ENCODE data around the gene PHC1. TPM values are rescaled to one million over a fixed set of nuclear protein-coding genes. Genes with fewer than 3 reads are reported as not detected.
"Not testable (repeated sequence)": the region's sequence is repeated elsewhere in the genome, so short reads cannot be mapped to it uniquely, and the experiment has no call there.

The PHC1 gene
- total and polyA plus RNA-seq, 2 donors (not counting 1 experiment from before 2014, with no cell fraction given) = 64.2 to 86.9 TPM

- Histone ChIP-seq H4K20me1 (ENCODE audit: control insufficient read depth, insufficient read depth, low read length, poor library complexity, severe bottlenecking) (no peaks in the 10 kb centered on the region), H3K27ac (ENCODE audit: low read length in 2 of 2) (no peak overlapping the region), H3K9me3 (ENCODE audit: control extremely low read depth in 1 of 3, control insufficient read depth in 2 of 3, insufficient read depth in 1 of 3, low read length in 2 of 3) (peaks cover 0 to 24% (median 0%) of the 10 kb centered on the region in 3 donors), H2AFZ (ENCODE audit: insufficient read depth, low read depth, low read length, poor library complexity, severe bottlenecking) (peak overlapping the region; percentile 26), H3K9ac (ENCODE audit: low read length) (no peak overlapping the region), H3K27me3 (replicated peaks in 1 of 4; ENCODE audit: control extremely low read depth in 1 of 4, control insufficient read depth in 3 of 4, insufficient read depth in 4 of 4, low read length in 3 of 4) (no peaks in the 10 kb centered on the region), H3K79me2 (ENCODE audit: control insufficient read depth, insufficient read depth, low read length) (no peaks in the 10 kb centered on the region), H3K36me3 (replicated peaks in 1 of 2; ENCODE audit: control extremely low read depth in 1 of 2, control insufficient read depth in 1 of 2, extremely low read depth in 1 of 2, insufficient read depth in 2 of 2, low read length in 1 of 2) (no peaks in the 10 kb centered on the region), H3K4me1 (ENCODE audit: control insufficient read depth in 2 of 2, insufficient read depth in 2 of 2, low read length in 2 of 2) (peaks cover 24 to 27% of the 10 kb centered on the region in 2 donors), H3K4me2 (replicated peaks; ENCODE audit: low read depth, low read length, poor library complexity, severe bottlenecking) (no peak overlapping the region), H3K4me3 (ENCODE audit: control extremely low read depth in 1 of 5, extremely low read depth in 1 of 5, insufficient read depth in 1 of 5, low read depth in 2 of 5, low read length in 4 of 5) (no peak overlapping the region)
- H3K4me3 Mint-ChIP-seq = no peak overlapping the region
- intact Hi-C loops (cut with micrococcal nuclease) = loop anchor here (10.0 kb wide), 1 partner anchor 55 kb away; no protein-coding TSS in a partner anchor
- DNase-seq = no peak
- ATAC-seq (ENCODE audit: low read depth) = no peak
- ChIA-PET CTCF (interaction anchor here (0.7 kb wide), 1 partner anchor 9 kb away, joined by 3 read pairs; no protein-coding TSS in a partner anchor), POLR2A (no interaction called here)
- WGBS (ENCODE audit: insufficient coverage) = 83% methylated on average over 2 of the region's 6 CpGs
- TF ChIP-seq CTCF (IDR thresholded peaks at IDR 0.05) = no peak
- peaks cover 3% of the 10 kb centered on the region for H3K9me3 Mint-ChIP-seq (ENCODE audit: insufficient read depth)
- peak overlapping the region; percentile 58 for H3K27ac Mint-ChIP-seq
- peaks cover 28% of the 10 kb centered on the region for H3K4me1 Mint-ChIP-seq
- peaks cover 3% of the 10 kb centered on the region for H3K27me3 Mint-ChIP-seq
Measured at GRCh38 chr12:8899830-8900229, 14.5 kb upstream of the PHC1 start.

- POLR2A ChIA-PET; H3K79me2 ChIP-seq (ENCODE audit: control insufficient read depth, insufficient read depth, low read length); intact Hi-C loops (cut with micrococcal nuclease); H3K27me3 ChIP-seq (replicated peaks in 1 of 4; ENCODE audit: control extremely low read depth in 1 of 4, control insufficient read depth in 3 of 4, insufficient read depth in 4 of 4, low read length in 3 of 4); H3K9me3 Mint-ChIP-seq (ENCODE audit: insufficient read depth); H3K27me3 Mint-ChIP-seq; H3K36me3 ChIP-seq (replicated peaks in 1 of 2; ENCODE audit: control extremely low read depth in 1 of 2, control insufficient read depth in 1 of 2, extremely low read depth in 1 of 2, insufficient read depth in 2 of 2, low read length in 1 of 2); H4K20me1 ChIP-seq (ENCODE audit: control insufficient read depth, insufficient read depth, low read length, poor library complexity, severe bottlenecking); H3K9ac ChIP-seq (ENCODE audit: low read length); H2AFZ ChIP-seq (ENCODE audit: insufficient read depth, low read depth, low read length, poor library complexity, severe bottlenecking): not testable (repeated sequence)
- peaks cover 42% of the 10 kb centered on the region for H3K4me1 Mint-ChIP-seq
- ATAC-seq (ENCODE audit: low read depth) = peak; percentile 64
- DNase-seq = peak; percentile 84
- peaks cover 0 to 24% (median 0%) of the 10 kb centered on the region in 3 donors for H3K9me3 ChIP-seq (ENCODE audit: control extremely low read depth in 1 of 3, control insufficient read depth in 2 of 3, insufficient read depth in 1 of 3, low read length in 2 of 3)
- peak overlapping the region; percentile 69 for H3K27ac Mint-ChIP-seq
- peaks cover 29 to 40% of the 10 kb centered on the region in 2 donors for H3K4me1 ChIP-seq (ENCODE audit: control insufficient read depth in 2 of 2, insufficient read depth in 2 of 2, low read length in 2 of 2)
- WGBS (ENCODE audit: insufficient coverage) = no CpG with 5 or more reads among the region's 5 CpGs
- CTCF ChIA-PET = interaction anchor here (3.5 kb wide), 1 partner anchor 12 kb away, joined by 17 read pairs; no protein-coding TSS in a partner anchor
- peak overlapping the region in 1 of 5 experiments; percentile 13 for H3K4me3 ChIP-seq (ENCODE audit: control extremely low read depth in 1 of 5, extremely low read depth in 1 of 5, insufficient read depth in 1 of 5, low read depth in 2 of 5, low read length in 4 of 5)
- H3K27ac ChIP-seq (ENCODE audit: low read length in 2 of 2) = peak overlapping the region; percentile 45 to 53
- peak overlapping the region; percentile 49 for H3K4me3 Mint-ChIP-seq
- H3K4me2 ChIP-seq (replicated peaks; ENCODE audit: low read depth, low read length, poor library complexity, severe bottlenecking) = peak overlapping the region; percentile 43
Measured at GRCh38 chr12:8902703-8903102, 11.6 kb upstream of the PHC1 start.

Measured in B cell (primary cell).